ENCODE results near the gene KRTAP5-7.
"Not testable (repeated sequence)": the region's sequence is repeated elsewhere in the genome, so short reads cannot be mapped to it uniquely, and the experiment has no call there.

KRTAP5-7 gene

DNA sequence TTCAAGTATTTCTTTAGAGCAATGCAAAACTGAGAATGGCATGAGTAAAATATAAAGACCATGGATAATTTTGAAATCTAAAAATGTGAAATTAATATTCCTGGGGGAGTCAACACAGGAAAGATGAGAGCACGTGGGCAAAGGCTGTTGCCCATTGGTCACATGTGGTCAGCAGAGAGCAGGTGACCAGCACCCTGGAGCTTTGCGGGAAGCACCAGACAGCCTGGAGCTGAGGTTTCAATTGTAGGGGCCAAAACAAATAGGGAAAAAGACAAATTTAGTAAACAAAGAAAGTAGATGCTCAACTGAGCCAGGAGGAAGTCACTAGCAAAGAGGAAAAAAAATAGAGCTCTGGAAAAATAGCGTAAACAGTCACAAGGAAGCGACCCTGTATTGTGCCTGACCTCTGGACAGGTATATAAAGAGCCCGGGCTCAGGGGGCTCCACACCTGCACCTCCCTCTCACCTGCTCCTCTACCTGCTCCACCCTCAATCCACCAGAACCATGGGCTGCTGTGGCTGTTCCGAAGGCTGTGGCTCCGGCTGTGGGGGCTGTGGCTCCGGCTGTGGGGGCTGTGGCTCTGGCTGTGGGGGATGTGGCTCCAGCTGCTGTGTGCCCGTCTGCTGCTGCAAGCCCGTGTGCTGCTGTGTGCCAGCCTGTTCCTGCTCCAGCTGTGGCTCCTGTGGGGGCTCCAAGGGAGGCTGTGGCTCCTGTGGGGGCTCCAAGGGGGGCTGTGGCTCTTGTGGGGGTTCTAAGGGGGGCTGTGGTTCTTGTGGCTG, at the start of gene KRTAP5-7:
KRTAP5-7 (plus strand) TSS at position 472 of the 780 bp plus-strand sequence; CDS start at position 506, 34 bp downstream.
- not testable (repeated sequence) for DNase-seq

DNA sequence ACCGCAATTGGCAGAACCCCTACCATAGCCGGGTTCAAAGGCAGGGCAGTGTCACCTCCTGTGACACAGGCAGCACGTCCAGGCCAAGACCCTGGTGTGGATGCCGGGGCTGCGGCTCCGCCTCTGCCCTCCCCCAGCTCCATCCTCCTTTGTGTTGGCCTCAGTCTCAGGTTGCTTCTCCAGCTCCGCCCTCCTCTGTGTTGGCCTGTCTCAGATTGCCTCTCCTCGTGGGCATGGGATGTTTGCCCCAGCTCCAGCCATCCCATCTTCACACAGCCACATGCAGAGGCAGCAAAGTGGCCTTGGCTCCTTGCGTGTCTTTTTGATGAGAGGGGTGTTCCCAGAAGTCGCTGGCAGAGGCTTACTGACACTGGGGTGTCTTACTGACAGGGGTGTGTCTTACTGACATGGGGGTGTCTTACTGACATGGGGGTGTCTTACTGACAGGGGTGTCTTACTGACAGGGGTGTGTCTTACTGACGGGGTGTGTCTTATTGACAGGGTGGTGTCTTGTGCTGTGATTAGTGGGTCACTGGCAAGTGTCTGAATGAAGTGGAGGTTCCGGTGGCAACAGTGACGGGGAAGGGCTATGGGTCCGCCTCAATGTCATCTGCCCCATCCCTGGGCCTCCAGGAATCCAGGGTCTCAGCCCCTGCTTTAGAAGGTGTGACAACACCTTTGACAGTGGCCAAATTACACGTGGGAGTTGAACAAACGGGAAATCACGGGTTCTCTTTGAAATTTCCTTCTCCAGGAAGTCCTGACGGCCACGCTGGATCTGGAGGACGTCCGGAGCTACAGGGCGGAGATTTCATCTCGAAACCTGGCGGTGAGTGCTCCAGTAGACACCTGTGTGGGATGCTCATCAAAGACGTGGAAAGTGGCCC, 49.2 kb upstream of the KRTAP5-7 start:
- DNase-seq: no peak

DNA sequence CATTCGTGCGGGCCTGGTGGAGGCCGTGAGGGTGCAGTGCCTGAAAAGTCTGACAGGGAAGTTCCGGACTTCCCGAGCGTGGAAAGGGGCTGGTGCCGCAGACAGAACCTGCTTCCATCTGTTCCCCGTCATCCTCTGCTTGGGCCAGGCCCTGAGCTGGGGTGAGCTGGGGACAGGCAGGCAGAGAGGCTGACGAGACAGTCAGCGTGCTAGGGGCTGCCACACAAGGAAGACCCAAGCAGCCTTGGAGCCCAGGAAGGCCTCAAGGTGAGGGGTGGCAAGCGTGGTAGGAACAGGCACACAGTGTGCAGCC, 48.6 kb upstream of the KRTAP5-7 start:
- DNase-seq: no peak

GRCh38 chr11:71481101-71481960, 45.7 kb upstream of the KRTAP5-7 start:
- DNase-seq: no peak

DNA sequence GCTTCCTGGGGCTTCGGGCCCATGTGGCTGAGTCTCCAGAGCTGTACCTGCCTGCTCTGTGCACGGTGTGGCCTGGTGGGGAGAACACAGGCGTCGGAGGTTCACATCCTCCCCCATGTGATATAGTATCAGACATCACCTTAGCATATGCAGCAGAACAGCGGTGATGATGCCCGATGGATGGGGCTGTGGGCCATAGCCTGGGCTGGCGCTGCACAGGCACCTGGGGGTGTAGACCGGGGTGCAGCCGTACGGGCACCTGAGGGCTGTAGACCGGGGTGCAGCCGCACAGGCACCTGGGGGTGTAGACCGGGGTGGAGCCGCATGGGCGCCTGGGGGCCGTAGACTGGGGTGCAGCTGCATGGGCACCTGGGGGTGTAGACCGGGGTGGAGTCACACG, 44.9 kb upstream of the KRTAP5-7 start:
- no peak for DNase-seq

- DNase-seq: no peak
These were observed 44.2 kb upstream of the KRTAP5-7 start for GRCh38 chr11:71482746-71483364.

GRCh38 chr11:71483692-71484091, 43.4 kb upstream of the KRTAP5-7 start:
- no peak for DNase-seq

DNA sequence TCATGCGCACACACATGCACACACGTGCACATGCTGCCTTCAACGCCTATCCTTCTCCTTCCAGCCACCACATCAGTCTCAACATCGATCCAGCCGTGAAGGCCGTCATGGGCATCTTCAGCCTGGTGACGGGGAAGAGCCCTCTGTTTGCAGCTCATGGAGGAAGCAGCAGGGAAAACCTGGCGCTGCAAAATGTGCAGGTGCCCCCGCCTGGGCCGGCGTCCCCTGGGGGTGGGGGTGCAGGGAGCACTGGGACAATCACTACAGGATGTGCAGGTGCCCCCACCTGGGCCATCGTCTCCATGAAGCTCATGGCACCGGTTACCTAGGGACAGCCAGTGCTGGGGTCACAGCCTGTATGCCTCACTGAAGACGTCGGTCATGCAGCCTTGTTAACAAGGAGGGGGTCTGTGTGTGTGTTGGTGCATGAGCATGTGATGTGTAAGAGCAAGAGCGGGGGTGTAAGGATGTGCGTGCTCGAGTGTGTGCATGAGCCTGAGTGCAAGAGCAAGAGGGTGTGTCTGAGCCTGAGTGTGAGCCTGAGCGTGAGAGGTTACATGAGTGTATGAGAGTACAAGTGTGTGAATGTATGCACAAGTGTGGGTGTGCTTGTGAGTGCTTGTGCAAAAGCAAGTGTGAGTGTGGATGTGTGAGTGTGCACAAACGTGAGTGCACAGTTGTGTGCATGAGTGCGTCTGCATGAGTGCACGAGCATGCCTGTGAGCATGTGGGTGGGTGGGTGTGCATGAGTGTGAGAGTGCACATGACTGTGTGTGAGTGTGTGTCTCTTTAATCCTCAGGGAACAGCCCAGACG, 42.6 kb upstream of the KRTAP5-7 start:
- DNase-seq: no peak

DNA sequence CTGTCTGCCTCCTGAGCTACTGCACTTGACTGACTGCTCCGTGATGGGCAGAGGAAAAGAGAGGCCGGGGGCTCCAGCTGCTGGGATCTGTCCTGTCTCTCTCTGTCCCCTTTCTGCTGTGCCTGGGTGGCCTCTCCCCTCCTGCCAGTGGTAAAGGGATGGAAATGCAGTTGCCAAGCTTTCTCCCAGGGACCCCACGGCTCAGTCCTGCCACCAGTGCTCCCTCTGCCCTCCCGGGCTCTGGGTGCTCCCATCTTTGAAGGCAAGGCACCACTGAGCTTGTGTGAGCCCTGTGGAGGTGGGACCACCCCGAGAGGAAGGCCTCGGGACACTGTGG, 42.0 kb upstream of the KRTAP5-7 start:
- no peak for DNase-seq

DNA sequence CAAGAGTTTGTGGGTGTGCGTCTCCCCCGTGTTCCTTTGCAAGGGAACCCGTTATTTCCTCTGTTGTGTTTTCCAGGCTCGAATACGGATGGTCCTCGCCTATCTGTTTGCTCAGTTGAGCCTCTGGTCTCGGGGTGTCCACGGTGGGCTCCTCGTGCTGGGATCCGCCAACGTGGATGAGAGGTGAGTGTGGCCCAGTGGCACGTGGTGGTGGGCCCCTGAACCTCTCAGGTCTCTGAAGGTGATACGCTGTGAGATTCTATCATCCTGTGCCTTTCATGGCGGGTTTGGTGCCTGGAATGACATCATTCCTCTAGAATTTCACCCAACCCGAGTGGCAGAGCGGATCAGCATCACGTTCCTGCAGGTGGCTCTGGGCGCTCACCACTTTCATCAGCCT, 41.6 kb upstream of the KRTAP5-7 start:
- no peak for DNase-seq

DNA sequence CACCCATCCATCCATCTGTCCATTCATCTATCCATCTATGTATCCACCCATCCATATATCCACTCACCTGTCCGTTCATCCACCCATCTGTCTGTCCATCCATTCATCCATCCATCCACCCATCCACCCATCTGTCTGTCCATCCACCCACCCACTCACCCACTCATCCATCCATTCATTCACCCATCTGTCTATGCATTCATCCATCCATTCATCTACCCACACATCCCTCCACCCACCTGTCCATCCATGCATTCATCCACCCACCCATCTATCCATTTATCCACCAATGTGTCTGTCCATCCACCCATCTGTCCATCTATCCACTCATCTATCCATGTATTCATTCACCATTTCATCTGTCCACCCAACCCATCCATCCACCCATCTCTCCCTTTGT, 40.7 kb upstream of the KRTAP5-7 start:
- no peak for DNase-seq

DNA sequence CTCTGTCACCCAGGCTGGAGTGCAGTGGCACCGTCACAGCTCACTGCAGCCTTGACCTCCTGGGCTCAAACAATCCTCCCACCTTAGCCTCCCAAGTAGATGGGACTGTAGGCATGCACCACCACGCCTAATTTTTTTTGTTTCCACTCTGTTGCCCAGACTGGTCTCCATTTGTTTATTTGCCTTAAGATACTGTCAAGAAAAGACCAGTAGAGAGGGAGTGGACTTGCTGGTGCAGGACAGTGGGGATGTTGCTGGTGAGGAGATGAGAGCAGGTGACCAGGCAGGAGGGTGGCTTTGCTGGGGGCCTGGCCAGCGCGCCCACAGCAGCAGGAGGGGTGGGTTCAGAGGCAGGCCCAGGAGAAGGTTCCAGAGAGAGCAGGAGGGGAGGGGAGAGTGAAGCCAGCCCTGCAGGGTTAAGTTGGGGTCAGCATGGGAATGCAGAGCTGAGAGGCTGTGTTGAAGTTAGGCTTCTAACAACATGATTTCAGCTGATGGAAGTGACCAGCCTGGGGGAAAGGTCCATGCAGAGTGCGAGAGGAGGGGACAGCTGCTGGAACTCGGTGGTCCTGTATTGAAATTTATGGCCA, 38.3 kb upstream of the KRTAP5-7 start:
- DNase-seq: no peak

DNA sequence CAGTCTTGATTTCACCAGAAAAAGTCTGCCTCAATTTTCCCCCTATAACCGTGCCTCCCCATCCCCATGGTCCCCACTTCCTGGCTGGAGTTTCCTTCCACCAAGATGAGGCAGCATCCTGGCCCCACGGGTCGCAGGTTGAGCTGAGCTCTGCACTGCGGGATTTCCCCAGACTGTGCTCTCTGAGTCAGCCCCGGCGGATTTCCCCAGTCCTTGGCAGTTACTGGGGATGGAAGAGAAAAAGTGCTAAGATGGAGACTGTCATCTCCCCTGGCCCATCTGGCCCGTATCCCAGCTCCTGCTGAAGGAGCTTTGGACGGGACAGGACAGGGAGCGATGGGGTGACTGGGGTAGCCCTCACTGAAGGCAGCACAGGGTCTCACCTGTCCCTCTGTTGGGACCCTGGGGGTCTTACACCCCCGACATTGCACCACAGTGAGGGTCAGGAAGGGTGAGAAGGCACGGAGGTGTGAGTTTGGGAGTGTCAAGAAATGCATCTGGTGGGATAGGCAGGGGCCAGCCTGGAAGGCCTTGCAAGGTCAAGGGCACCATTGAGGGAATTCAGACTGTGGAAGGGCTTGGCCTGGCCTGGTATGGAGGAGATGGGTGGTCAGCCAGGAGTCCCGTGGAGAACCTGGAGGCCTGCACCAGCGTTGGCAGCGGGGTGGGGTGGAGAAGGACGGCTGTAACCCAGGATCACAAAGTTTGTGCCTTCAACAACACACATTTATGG, 37.6 kb upstream of the KRTAP5-7 start:
- no peak for DNase-seq

GRCh38 chr11:71490044-71490730, 36.9 kb upstream of the KRTAP5-7 start:
- no peak for DNase-seq

- no peak for DNase-seq
These were observed 36.2 kb upstream of the KRTAP5-7 start for GRCh38 chr11:71490731-71491390.

- no peak for DNase-seq
These were observed 35.5 kb upstream of the KRTAP5-7 start for GRCh38 chr11:71491531-71491930.

GRCh38 chr11:71491940-71492339, 35.1 kb upstream of the KRTAP5-7 start:
- DNase-seq: no peak

Data from anterior cingulate cortex (tissue), 58 donors.